ENCODE measurements around the gene P4HTM.
A peak's percentile ranks its signal among the peaks of the same experiment; 100 is the strongest.

The P4HTM gene

DNA sequence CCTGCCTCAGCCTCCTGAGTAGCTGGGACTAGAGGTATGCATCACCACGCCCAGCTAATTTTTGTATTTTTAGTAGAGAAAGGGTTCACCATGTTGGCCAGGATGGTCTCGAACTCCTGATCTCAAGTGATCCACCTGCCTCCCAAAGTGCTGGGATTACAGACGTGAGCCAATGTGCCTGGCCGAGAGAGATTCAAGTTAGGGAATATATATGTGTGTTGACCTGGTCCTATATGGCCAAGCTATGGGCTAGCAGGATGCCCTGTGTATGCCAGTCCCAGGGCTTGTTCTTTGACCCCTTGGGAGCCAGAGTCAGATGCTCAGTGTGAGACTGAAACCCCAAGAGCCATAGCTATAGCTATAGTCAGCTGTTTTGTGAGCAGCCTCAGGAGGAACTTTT, 33.7 kb downstream of the P4HTM start:
- no peaks in the 10 kb centered on the region for H3K27me3 ChIP-seq
- no peak overlapping the region for H3K4me3 ChIP-seq (ENCODE audit: low read depth in 1 of 2, low read length in 1 of 2)
- peaks cover 36% of the 10 kb centered on the region for H3K36me3 ChIP-seq
- H3K4me1 ChIP-seq (ENCODE audit: control insufficient read depth in 1 of 2, insufficient read depth in 1 of 2, low read depth in 1 of 2, low read length in 1 of 2) = peaks cover 37 to 41% of the 10 kb centered on the region in 2 experiments
- H3K27ac ChIP-seq = peak overlapping the region; percentile 25
- TF ChIP-seq, protein P1, sequence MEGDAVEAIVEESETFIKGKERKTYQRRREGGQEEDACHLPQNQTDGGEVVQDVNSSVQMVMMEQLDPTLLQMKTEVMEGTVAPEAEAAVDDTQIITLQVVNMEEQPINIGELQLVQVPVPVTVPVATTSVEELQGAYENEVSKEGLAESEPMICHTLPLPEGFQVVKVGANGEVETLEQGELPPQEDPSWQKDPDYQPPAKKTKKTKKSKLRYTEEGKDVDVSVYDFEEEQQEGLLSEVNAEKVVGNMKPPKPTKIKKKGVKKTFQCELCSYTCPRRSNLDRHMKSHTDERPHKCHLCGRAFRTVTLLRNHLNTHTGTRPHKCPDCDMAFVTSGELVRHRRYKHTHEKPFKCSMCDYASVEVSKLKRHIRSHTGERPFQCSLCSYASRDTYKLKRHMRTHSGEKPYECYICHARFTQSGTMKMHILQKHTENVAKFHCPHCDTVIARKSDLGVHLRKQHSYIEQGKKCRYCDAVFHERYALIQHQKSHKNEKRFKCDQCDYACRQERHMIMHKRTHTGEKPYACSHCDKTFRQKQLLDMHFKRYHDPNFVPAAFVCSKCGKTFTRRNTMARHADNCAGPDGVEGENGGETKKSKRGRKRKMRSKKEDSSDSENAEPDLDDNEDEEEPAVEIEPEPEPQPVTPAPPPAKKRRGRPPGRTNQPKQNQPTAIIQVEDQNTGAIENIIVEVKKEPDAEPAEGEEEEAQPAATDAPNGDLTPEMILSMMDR (IDR thresholded peaks at IDR 0.05) = no peak
- no peaks in the 10 kb centered on the region for H3K9me3 ChIP-seq

DNA sequence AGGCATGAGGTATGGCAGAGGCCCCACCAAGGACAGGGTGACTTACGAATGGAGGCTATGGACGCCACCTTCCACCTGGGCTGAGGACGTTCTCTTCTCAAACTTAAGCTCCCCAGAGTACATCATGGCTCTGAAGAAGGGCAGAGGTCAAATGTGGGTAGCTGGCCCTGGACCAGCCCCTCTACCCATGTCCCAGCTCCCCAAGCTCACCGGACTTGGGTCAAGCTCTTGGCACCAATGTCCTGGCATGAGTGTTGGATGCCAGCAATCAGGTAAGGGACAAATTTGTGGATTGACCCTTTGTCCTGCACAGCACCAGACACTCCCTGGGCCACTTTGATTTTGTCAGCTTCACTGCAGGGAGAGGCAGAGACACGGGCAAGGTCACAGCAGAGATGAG, 34.4 kb downstream of the P4HTM start:
- H3K36me3 ChIP-seq = peaks cover 36% of the 10 kb centered on the region
- no peak overlapping the region for H3K4me3 ChIP-seq (ENCODE audit: low read depth in 1 of 2, low read length in 1 of 2)
- no peaks in the 10 kb centered on the region for H3K27me3 ChIP-seq
- no peak overlapping the region for H3K27ac ChIP-seq
- peaks cover 36 to 41% of the 10 kb centered on the region in 2 experiments for H3K4me1 ChIP-seq (ENCODE audit: control insufficient read depth in 1 of 2, insufficient read depth in 1 of 2, low read depth in 1 of 2, low read length in 1 of 2)
- no peaks in the 10 kb centered on the region for H3K9me3 ChIP-seq
- TF ChIP-seq, protein P1 (IDR thresholded peaks at IDR 0.05) = no peak

DNA sequence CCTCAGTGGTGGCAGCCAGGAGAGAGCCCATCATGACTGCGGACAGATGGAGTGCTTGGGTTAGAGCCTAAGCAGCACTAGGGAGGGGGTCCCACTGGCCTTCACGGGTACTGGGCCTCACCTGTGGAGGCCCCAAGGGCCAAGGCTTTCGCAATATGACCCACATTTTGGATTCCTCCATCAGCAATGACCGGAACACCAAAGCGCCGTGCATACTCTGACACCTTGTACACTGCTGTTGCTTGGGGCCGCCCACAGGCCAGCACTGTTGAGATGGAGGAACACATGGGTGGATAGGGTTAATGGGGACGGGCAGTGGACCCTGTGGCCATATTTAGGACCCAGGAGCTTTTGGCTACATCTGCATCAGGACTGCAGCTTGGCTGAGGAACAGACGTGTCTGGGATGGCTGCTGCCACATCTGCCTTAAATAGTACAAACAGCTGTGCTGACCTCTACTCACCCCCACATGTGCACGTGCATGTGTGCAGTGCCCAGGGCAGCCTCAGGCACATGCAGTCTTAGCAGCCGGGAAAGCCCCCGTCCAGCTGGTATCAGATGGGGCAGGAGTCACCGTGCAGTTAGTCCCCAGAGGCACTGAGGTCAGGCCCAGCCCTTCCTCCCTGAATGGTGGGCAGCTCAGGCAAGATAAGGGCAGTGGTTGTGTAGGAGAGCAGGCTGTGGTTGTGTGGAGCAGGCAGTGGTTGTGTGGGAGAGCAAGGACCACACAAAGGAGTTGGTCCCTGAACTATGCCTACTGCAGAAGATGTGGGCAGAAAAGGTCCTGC, 35.2 kb downstream of the P4HTM start:
- no peaks in the 10 kb centered on the region for H3K9me3 ChIP-seq
- peaks cover 31 to 37% of the 10 kb centered on the region in 2 experiments for H3K4me1 ChIP-seq (ENCODE audit: control insufficient read depth in 1 of 2, insufficient read depth in 1 of 2, low read depth in 1 of 2, low read length in 1 of 2)
- peaks cover 36% of the 10 kb centered on the region for H3K36me3 ChIP-seq
- no peaks in the 10 kb centered on the region for H3K27me3 ChIP-seq
- TF ChIP-seq, protein P1 (IDR thresholded peaks at IDR 0.05) = no peak
- H3K27ac ChIP-seq = peak overlapping the region; percentile 1
- H3K4me3 ChIP-seq (ENCODE audit: low read depth in 1 of 2, low read length in 1 of 2) = no peak overlapping the region

DNA sequence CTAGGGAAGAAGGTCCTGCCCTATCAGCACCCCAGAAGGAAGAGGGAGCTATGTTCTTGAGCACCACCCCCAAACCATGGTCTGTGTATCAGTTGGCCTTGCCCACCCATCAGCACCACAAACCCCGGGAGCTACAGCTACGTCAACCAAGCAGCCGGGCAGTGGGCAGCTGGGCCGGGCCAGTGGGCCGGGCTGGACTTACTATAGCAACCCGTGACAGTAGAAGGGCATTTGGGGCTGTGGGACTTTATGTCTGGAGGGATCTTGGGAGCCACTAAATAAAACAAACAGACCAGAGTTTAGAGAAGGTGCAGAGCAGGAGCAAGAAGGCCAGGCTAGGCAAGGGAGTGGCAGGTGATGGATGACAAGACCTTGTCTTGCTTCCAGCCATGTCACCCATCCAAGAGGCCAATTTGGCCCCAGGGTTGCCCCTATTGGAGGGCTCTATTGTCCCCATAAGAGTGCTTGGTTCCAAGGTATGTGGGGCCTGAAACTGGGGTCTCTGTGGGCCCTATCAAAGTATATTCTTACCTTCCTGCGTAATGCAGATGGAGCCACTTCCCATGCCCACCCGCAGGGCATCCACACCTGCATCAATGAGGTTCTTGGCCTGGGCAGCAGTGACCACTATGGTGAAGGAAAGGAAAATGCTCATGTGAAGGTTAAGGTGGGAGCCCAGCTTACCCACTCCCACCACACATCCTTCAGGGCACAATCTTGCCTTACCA, 35.9 kb downstream of the P4HTM start:
- Histone ChIP-seq H3K27me3 (no peaks in the 10 kb centered on the region), H3K36me3 (peaks cover 41% of the 10 kb centered on the region), H3K9me3 (no peaks in the 10 kb centered on the region), H3K4me1 (ENCODE audit: control insufficient read depth in 1 of 2, insufficient read depth in 1 of 2, low read depth in 1 of 2, low read length in 1 of 2) (peaks cover 26 to 29% of the 10 kb centered on the region in 2 experiments), H3K4me3 (ENCODE audit: low read depth in 1 of 2, low read length in 1 of 2) (no peak overlapping the region), H3K27ac (peak overlapping the region; percentile 1)
- TF ChIP-seq, protein P1 (IDR thresholded peaks at IDR 0.05) = no peak

DNA sequence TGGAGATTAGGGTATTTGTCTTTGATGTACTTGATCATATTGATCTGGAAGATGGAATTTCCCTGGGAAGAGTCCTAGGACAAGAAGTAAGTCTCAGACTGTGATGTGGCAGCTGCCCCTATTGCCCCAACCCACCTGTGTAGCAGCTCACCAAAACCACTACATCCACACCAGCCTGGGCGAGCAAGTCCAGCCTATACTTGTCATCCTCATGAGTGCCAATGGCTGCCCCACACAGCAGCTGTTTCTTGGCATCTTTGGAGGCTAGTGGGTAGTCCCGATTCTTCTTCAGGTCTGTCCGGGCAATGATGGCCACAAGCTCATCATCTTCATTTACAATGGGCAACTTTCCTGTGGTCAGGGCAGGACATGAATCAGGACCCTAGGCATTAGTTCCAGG, 36.5 kb downstream of the P4HTM start:
- Histone ChIP-seq H3K27ac (no peak overlapping the region), H3K36me3 (peaks cover 47% of the 10 kb centered on the region), H3K4me3 (ENCODE audit: low read depth in 1 of 2, low read length in 1 of 2) (no peak overlapping the region), H3K27me3 (no peaks in the 10 kb centered on the region), H3K4me1 (ENCODE audit: control insufficient read depth in 1 of 2, insufficient read depth in 1 of 2, low read depth in 1 of 2, low read length in 1 of 2) (peaks cover 26% of the 10 kb centered on the region in 2 experiments), H3K9me3 (no peaks in the 10 kb centered on the region)
- TF ChIP-seq, protein P1 (IDR thresholded peaks at IDR 0.05) = no peak
